Measurements from ENCODE around the gene ASB18. TPM values are rescaled to one million over a fixed set of nuclear protein-coding genes. Genes with fewer than 3 reads are reported as not detected.

The ASB18 gene
- total RNA-seq, 4 donors from 2014 or later = not detected

DNA sequence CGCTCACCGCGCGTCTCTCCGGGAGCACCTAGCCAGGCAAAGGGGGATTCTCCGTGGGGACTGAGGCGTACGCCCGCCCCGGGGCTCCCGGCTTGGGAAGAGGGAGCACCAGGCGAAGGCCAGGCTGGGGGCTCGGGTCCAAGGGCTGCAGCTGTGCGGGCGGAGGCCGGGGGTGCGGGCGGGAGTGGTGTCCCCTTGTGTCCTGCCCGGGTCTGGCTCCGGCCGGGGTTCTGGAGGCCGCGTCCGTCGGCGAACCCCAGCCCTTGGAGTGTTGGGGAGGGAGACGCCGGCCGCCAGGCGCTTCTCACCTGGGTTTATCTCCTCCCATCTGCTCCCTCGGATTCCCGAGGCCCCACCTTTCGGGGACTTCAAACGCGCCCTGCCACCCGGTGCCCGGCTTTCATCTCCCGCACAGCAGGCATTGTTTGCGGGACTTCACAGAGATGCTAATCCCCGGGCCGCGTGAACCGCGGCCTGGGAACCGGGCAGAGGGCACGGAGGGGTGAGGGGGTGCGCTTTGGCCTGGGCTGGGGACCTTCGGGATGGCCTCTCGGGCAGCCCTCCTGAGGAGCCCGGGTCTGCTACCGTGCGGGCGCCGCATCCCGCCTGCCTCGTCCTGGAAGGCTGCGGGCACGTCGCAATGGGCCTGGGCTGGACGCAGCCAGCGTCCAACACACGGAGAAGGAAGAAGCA is 91.0 kb downstream of the ASB18 start:
- in situ Hi-C loops (cut with MboI; ENCODE audit: low pct_ligation_motif_present in 1 of 4, low pct_unique_long_range_greater_than_20kb in 1 of 4, low sequenced_read_pairs in 3 of 4) (loop anchor here in 1 of 4 donors (10.0 kb wide), 1 partner anchor 398 kb away; no protein-coding TSS in a partner anchor), intact Hi-C loops (cut with DNase I; ENCODE audit: low total_unique reads) (loop anchor here (5.0 kb wide), 1 partner anchor 386 kb away; no protein-coding TSS in a partner anchor)
- no peak overlapping the region for H3K4me3 ChIP-seq
- 8% methylated on average over 52 of the region's 62 CpGs; no CpG with 5 or more reads in 1 of the 2 donors for WGBS, 2 donors (ENCODE audit: low coverage in 1 of 2)
- H3K4me1 ChIP-seq = peaks cover 6 to 51% (median 25%) of the 10 kb centered on the region in 4 donors
- no peak for TF ChIP-seq POLR2A (IDR thresholded peaks at IDR 0.05)
- H3K36me3 ChIP-seq = no peaks in the 10 kb centered on the region
- DNase-seq = no peak
- no peak overlapping the region for H3K27ac ChIP-seq
- H3K9me3 ChIP-seq = no peaks in the 10 kb centered on the region
- peaks cover 100% of the 10 kb centered on the region for H3K27me3 ChIP-seq

DNA sequence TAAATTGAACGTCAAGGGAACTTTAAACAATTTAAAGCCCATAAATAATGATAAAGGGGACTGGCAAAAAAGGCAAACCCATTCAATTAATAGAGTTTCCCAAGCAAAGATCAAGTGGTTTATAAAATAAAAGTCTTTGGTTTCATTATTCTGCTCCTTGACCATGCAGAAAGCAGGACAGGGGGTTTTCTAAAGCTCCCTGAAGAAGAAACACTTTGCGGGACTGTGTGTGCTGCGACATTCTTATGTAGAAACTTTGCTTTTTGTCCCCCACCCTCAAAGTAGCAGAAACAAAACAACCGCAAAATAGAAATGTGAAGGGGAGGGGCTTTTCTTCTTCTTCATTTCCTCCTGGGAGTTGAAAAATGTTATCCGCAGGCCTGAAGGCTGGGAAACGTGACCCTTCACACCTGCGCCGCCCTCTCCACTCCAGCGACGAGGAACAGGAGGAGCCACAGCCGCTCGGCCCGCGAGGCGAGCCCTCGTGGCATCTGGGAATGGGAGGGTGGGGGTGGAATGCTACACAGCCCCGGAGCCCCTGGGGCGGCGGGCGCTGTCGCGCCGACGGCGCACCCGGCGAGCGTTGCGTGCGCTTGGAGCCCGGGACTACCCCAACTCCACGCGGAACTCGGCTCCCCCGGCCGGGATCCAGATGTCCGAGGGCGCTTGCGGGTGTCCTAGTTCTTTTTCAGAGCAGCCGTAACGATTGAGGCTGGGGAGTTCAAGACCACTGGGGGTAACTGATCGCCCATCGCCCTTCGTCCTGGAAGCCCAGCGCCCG is 91.8 kb downstream of the ASB18 start:
- Histone ChIP-seq H3K9me3 (no peaks in the 10 kb centered on the region), H3K27ac (no peak overlapping the region), H3K36me3 (no peaks in the 10 kb centered on the region), H3K4me3 (no peak overlapping the region), H3K27me3 (peaks cover 100% of the 10 kb centered on the region), H3K4me1 (peaks cover 0 to 52% (median 31%) of the 10 kb centered on the region in 4 donors)
- intact Hi-C loops (cut with DNase I; ENCODE audit: low total_unique reads) = loop anchor here (5.0 kb wide), 1 partner anchor 385 kb away; no protein-coding TSS in a partner anchor
- no peak for TF ChIP-seq EP300 (IDR thresholded peaks at IDR 0.05; ENCODE audit: low read depth)
- no peak for TF ChIP-seq POLR2A (IDR thresholded peaks at IDR 0.05)
- no peak for TF ChIP-seq POLR2AphosphoS5 (IDR thresholded peaks at IDR 0.05)
- in situ Hi-C loops (cut with MboI; ENCODE audit: low pct_ligation_motif_present in 1 of 4, low pct_unique_long_range_greater_than_20kb in 1 of 4, low sequenced_read_pairs in 3 of 4) = loop anchor here in 1 of 4 donors (10.0 kb wide), 1 partner anchor 398 kb away; no protein-coding TSS in a partner anchor
- DNase-seq = no peak
- 20 to 23% methylated on average over 3 to 34 of the region's 46 CpGs for WGBS, 2 donors (ENCODE audit: low coverage in 1 of 2)

DNA sequence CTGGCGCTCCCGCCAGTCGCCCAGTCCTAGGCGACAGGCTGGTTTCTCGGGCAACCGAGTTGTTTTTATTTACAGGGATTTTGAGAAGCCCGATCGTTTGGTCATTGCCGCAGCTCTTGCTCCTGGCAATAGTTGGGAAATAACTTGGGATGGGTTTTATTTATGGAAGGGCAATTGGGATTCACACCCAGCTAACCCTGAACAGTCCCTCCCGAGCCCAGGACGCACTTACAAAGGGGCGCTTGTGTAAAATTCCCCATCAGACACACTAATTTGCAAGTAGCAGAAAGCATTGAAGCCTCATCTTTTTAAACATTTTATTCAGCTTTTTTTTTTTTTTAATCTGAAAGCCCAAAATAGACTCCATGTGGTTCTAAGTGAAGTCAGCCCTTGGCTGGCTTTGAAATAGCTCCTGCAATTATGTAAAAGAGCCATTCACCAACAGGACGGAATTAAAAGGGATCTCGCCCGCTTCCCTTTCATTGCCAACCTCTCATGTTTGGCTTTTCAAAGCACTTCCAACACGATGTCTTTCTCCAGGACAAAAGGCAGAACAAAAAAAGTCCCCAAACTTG is 92.4 kb downstream of the ASB18 start:
- intact Hi-C loops (cut with DNase I; ENCODE audit: low total_unique reads) = loop anchor here (5.0 kb wide), 1 partner anchor 384 kb away; no protein-coding TSS in a partner anchor
- Histone ChIP-seq H3K4me3 (no peak overlapping the region), H3K27ac (no peak overlapping the region), H3K4me1 (peaks cover 0 to 59% (median 38%) of the 10 kb centered on the region in 4 donors), H3K9me3 (no peaks in the 10 kb centered on the region), H3K27me3 (peaks cover 100% of the 10 kb centered on the region), H3K36me3 (no peaks in the 10 kb centered on the region)
- 9 to 13% methylated on average over 4 to 16 of the region's 16 CpGs for WGBS, 2 donors (ENCODE audit: low coverage in 1 of 2)
- in situ Hi-C loops (cut with MboI; ENCODE audit: low pct_ligation_motif_present in 1 of 4, low pct_unique_long_range_greater_than_20kb in 1 of 4, low sequenced_read_pairs in 3 of 4) = loop anchor here in 1 of 4 donors (10.0 kb wide), 1 partner anchor 397 kb away; no protein-coding TSS in a partner anchor
- no peak for TF ChIP-seq POLR2A (IDR thresholded peaks at IDR 0.05)
- TF ChIP-seq POLR2AphosphoS5 (IDR thresholded peaks at IDR 0.05) = no peak
- TF ChIP-seq, protein P1, sequence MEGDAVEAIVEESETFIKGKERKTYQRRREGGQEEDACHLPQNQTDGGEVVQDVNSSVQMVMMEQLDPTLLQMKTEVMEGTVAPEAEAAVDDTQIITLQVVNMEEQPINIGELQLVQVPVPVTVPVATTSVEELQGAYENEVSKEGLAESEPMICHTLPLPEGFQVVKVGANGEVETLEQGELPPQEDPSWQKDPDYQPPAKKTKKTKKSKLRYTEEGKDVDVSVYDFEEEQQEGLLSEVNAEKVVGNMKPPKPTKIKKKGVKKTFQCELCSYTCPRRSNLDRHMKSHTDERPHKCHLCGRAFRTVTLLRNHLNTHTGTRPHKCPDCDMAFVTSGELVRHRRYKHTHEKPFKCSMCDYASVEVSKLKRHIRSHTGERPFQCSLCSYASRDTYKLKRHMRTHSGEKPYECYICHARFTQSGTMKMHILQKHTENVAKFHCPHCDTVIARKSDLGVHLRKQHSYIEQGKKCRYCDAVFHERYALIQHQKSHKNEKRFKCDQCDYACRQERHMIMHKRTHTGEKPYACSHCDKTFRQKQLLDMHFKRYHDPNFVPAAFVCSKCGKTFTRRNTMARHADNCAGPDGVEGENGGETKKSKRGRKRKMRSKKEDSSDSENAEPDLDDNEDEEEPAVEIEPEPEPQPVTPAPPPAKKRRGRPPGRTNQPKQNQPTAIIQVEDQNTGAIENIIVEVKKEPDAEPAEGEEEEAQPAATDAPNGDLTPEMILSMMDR (IDR thresholded peaks at IDR 0.05) = no peak
- TF ChIP-seq EP300 (IDR thresholded peaks at IDR 0.05; ENCODE audit: low read depth) = no peak
- no peak for DNase-seq

DNA sequence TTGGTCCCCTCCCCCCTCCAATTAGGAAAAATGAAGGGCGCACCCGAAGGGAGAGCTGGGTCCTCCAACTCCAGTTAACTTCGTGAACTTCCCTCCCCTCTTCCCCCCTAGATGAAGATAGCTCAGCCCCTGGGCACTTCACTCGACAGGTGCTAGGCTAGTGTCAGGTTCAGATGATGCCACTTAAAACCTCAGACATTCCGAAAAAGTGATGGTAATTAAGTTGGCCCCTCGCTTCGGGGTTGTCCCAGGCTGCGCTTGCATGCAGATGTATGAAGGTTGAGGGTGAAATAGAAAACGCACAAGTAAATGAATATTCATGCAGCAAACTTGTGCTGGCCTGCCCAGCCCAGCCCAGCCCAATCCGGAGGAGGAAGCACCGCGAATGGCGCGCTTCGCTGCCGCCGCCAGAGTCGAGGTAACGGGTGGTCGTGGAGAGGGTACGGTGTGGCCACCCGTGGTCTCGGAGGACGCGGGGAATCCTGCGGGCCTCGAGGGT is 93.0 kb downstream of the ASB18 start:
- no peaks in the 10 kb centered on the region for H3K36me3 ChIP-seq
- H3K4me1 ChIP-seq = peaks cover 0 to 65% (median 44%) of the 10 kb centered on the region in 4 donors
- DNase-seq = no peak
- intact Hi-C loops (cut with DNase I; ENCODE audit: low total_unique reads) = loop anchor here (5.0 kb wide), 1 partner anchor 384 kb away; no protein-coding TSS in a partner anchor
- H3K9me3 ChIP-seq = no peaks in the 10 kb centered on the region
- H3K27me3 ChIP-seq = peaks cover 100% of the 10 kb centered on the region
- no peak overlapping the region for H3K27ac ChIP-seq
- TF ChIP-seq POLR2A (IDR thresholded peaks at IDR 0.05) = no peak
- TF ChIP-seq, protein P1 (IDR thresholded peaks at IDR 0.05) = no peak
- 10 to 11% methylated on average over 2 to 27 of the region's 27 CpGs for WGBS, 2 donors (ENCODE audit: low coverage in 1 of 2)
- H3K4me3 ChIP-seq = no peak overlapping the region
- in situ Hi-C loops (cut with MboI; ENCODE audit: low pct_ligation_motif_present in 1 of 4, low pct_unique_long_range_greater_than_20kb in 1 of 4, low sequenced_read_pairs in 3 of 4) = loop anchor here in 1 of 4 donors (10.0 kb wide), 1 partner anchor 396 kb away; no protein-coding TSS in a partner anchor

All from transverse colon (tissue), 4 donors.